ENCODE measurements around the gene SMIM32.

Gene SMIM32

DNA sequence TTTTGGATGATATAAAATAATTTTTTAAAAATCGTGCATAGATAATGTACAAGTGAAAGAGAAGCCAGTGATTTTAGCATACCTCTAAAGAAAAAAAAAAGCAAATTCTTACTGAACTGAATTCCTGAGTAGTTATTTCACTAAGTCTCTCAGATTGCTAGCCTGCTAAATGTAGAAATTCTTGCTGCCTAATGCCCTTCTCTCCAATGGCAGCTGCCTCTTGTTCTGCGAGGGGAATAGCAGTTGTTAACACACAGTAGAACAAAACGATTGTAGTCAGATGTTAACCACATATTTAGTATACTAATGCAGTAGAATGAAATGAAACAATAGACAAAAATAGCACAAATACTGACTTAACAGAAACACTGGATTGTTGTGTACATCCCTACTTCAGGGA, 33.5 kb downstream of the SMIM32 start:
- TF ChIP-seq, protein P1, sequence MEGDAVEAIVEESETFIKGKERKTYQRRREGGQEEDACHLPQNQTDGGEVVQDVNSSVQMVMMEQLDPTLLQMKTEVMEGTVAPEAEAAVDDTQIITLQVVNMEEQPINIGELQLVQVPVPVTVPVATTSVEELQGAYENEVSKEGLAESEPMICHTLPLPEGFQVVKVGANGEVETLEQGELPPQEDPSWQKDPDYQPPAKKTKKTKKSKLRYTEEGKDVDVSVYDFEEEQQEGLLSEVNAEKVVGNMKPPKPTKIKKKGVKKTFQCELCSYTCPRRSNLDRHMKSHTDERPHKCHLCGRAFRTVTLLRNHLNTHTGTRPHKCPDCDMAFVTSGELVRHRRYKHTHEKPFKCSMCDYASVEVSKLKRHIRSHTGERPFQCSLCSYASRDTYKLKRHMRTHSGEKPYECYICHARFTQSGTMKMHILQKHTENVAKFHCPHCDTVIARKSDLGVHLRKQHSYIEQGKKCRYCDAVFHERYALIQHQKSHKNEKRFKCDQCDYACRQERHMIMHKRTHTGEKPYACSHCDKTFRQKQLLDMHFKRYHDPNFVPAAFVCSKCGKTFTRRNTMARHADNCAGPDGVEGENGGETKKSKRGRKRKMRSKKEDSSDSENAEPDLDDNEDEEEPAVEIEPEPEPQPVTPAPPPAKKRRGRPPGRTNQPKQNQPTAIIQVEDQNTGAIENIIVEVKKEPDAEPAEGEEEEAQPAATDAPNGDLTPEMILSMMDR (IDR thresholded peaks at IDR 0.05; ENCODE audit: extremely low read depth, missing control alignments), result no peak
- DNase-seq (ENCODE audit: low spot score), result no peak

DNA sequence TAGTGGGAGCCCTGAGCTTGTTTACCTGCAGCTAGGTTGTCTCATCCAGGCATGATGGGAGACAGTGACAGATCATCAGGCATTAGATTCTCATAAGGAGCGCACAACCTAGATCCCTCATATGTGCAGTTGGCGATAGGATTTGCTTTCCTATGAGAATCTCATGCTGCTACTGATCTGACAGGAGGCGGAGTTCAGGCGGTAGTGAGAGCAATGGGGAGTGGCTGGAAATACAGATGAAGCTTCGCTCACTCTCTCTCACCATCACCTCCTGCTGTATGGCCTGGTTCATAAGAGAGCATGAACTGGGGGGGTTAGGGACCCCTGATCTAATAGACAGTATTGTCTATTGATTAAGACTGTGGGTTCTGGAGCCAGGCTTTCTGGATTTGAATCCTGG, 35.4 kb downstream of the SMIM32 start:
- TF ChIP-seq, protein P1 (IDR thresholded peaks at IDR 0.05; ENCODE audit: extremely low read depth, missing control alignments), result no peak
- DNase-seq (ENCODE audit: low spot score), result no peak

DNA sequence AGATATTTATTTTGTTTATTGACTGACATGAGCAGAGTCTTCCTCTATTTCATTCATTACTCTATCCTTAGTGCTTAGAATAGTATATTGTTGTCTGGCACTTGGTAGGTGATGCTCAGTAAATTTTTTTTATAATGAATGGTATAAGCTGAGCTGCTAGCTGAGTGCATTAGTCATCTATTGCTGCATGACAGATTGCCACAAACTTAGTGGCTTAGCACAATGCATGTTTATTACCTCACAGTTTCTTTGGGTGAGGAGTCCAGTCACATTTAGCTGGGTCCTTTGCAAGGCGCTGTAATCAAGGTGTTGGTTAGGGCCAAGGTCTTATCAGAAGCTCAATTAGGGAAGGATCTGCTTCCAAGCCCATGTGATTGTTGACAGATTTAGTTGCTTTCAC, 37.2 kb downstream of the SMIM32 start:
- TF ChIP-seq, protein P1 (IDR thresholded peaks at IDR 0.05; ENCODE audit: extremely low read depth, missing control alignments), result no peak
- no peak for DNase-seq (ENCODE audit: low spot score)

DNA sequence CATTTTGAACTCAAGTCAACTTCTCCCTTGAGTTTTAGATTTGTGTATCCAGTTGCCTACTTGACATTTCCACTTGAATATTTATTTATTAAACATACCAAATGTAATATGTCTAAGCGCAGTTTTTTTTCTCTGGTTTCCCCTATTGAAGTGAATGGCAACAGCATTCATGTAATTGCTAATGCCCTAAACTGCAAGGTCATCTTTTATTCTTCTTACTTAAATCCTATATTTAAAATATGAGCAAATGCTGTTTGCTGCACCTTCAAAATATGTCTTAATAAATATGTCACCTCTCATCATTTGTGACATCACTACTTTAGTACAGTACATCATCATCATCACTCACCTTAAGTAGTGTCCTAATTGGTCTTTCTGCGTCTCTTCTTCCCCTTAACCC, 37.9 kb downstream of the SMIM32 start:
- no peak for DNase-seq (ENCODE audit: low spot score)
- TF ChIP-seq, protein P1 (IDR thresholded peaks at IDR 0.05; ENCODE audit: extremely low read depth, missing control alignments), result no peak

DNA sequence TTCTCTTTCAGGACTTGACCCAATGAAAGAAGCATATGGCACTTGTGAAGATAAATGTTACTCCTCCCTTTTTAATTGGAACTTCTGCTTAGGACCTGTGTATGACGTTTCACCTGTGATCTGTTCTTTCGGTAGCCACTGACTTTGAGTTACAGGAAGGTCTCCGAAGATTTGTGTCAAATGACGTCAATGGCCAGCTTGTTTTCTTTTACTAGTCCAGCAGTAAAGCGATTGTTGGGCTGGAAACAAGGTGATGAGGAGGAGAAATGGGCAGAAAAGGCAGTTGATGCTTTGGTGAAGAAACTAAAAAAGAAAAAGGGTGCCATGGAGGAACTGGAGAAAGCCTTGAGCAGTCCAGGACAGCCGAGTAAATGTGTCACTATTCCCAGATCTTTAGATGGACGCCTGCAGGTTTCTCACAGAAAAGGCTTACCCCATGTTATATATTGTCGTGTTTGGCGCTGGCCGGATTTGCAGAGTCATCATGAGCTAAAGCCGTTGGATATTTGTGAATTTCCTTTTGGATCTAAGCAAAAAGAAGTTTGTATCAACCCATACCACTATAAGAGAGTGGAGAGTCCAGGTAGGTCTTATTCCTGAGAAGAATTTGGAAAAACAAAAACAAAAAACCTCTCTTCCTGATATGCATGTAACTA, 39.3 kb downstream of the SMIM32 start:
- DNase-seq (ENCODE audit: low spot score), result no peak
- TF ChIP-seq, protein P1 (IDR thresholded peaks at IDR 0.05; ENCODE audit: extremely low read depth, missing control alignments), result no peak

DNA sequence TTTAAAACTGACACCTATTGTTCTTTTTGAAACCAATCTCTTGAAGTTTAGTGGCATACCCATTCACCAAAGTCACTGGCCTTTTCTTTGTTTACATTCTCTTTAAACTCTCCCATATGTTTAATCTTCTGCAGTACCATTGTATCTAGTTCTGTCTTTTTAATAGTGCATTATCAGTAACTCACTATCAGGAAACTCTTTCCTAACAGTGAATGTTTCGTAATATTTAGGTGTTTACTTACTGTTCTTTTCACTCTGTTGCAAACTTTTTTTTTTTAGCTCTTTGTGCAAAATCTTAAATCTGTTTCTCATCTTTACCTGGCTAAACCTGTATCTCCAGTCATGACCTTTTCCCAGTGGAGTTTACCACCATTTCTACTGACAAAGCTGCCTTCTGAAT, 43.1 kb downstream of the SMIM32 start:
- no peak for DNase-seq (ENCODE audit: low spot score)

DNA sequence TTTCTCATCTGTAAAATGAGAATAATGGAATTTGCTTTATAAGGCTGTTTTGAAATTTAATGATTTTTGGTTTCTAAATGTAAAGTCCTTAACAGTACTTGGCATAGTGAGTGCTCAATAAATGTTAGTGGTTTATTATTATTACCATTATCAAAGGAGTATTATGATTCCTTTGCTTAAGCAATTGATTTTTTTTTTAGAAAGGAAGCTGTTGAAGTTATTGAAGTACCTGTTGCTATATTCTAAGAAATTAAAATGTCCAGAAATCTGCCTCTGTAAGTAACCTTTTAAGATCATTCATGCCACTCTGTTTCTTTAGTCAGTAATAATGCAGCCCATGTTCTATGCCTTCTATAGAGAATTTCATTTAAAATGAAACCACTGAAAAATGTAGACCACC, 45.3 kb downstream of the SMIM32 start:
- TF ChIP-seq, protein P1 (IDR thresholded peaks at IDR 0.05; ENCODE audit: extremely low read depth, missing control alignments), result no peak
- DNase-seq (ENCODE audit: low spot score), result no peak

More for the DNA sequence above, 43.1 kb downstream of the SMIM32 start:
- TF ChIP-seq, protein P1 (IDR thresholded peaks at IDR 0.05; ENCODE audit: extremely low read depth, missing control alignments), result no peak

All from GM20000 (cell line).